ENCODE measurements around the gene PLEKHG4. TPM values are rescaled to one million over a fixed set of nuclear protein-coding genes. Genes with fewer than 3 reads are reported as not detected.

Gene PLEKHG4
- 10 to 100 TPM; 22.7 to 24.6 TPM for total RNA-seq

GRCh38 chr16:67279296-67280089 is at the start of gene PLEKHG4:
PLEKHG4 (plus strand) TSS chr16:67279532; CDS start chr16:67280045, 513 bp downstream.
- peak; percentile 90 for DNase-seq
- peaks cover 20% of the 10 kb centered on the region for H3K4me1 Mint-ChIP-seq (ENCODE audit: low read depth)
- peak within 1 kb of the TSS; percentile 88 for H3K27ac Mint-ChIP-seq
- intact Hi-C loops (cut with micrococcal nuclease) = loop anchor here (1.0 to 2.0 kb wide), 4 partner anchors 32 to 119 kb away; partner anchors contain the start of gene FHOD1
- POLR2A ChIA-PET = interaction anchor here (1.0 to 1.7 kb wide), 2 partner anchors 30 to 35 kb away, joined by 4 to 9 read pairs; no protein-coding TSS in a partner anchor
- H3K27me3 Mint-ChIP-seq = no peaks in the 10 kb centered on the region
- H3K9me3 Mint-ChIP-seq = no peaks in the 10 kb centered on the region
- H3K4me3 Mint-ChIP-seq = peak within 1 kb of the TSS; percentile 86
- CTCF ChIA-PET = interaction anchor here (0.8 to 2.8 kb wide), 16 partner anchors 9 to 266 kb away, joined by 3 to 15 read pairs (median 5); partner anchors contain the start of genes ATP6V0D1, SLC9A5 and TMEM208
- H3K36me3 Mint-ChIP-seq = peaks cover 13% of the 10 kb centered on the region

- POLR2A ChIA-PET = interaction anchor here (1.1 kb wide), 1 partner anchor 15 kb away, joined by 3 read pairs; no protein-coding TSS in a partner anchor
- no peak for DNase-seq
- no peaks in the 10 kb centered on the region for H3K9me3 Mint-ChIP-seq
- peaks cover 38% of the 10 kb centered on the region for H3K36me3 Mint-ChIP-seq
- peaks cover 27% of the 10 kb centered on the region for H3K4me1 Mint-ChIP-seq (ENCODE audit: low read depth)
- no peak overlapping the region for H3K27ac Mint-ChIP-seq
- intact Hi-C loops (cut with micrococcal nuclease) = no loop called here
- H3K27me3 Mint-ChIP-seq = no peaks in the 10 kb centered on the region
- H3K4me3 Mint-ChIP-seq = no peak overlapping the region
- CTCF ChIA-PET = interaction anchor here (0.6 to 2.6 kb wide), 4 partner anchors 8 to 236 kb away, joined by 3 to 8 read pairs (median 3); no protein-coding TSS in a partner anchor
Observed at GRCh38 chr16:67229906-67230808, 49.2 kb upstream of the PLEKHG4 start.

DNA sequence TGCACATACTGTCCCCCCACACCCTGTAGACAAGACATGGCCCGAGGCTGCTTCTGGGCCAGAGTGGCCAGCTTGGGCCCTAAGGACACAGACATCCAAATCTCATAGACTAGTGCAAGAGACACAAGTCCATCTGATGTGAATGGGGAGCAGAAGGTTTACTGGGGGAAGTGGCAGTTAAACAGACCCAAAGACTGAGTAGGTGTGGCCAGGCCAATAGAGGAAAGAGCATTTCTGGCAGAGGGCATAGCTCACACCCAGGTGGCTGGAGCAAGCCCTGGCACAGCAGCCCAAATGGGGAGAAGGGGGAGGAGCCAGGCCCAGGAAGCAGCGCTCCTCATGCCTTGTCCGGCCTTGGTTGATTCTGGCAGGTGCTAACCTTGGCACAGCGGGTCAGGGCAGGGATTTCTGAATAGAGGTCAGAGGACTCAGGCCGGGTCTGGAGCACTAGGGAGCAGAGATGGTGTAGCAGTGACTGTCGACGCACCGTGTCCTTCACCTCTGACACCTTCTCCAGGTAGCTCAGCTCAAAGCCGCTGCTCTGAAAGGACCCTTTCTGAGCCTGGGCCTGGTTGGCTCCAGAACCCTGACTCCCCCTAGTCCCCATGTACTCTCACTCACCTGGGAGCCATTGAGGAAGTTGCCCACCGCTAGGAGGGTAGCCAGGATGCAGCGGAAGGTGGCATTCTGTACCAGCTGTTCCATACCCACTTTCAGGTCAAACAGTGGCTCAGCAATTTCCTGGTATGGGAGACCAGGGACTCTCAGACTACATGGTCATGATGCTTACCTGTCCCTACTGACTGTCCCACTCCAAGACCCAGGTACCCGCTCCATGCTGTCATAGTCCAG is 48.3 kb upstream of the PLEKHG4 start:
- Mint-ChIP-seq H3K4me1 (ENCODE audit: low read depth) (peaks cover 20% of the 10 kb centered on the region), H3K9me3 (no peaks in the 10 kb centered on the region), H3K36me3 (peaks cover 43% of the 10 kb centered on the region), H3K27ac (no peak overlapping the region), H3K4me3 (no peak overlapping the region), H3K27me3 (no peaks in the 10 kb centered on the region)
- ChIA-PET CTCF (interaction anchor here (0.6 to 1.0 kb wide), 2 partner anchors 28 to 236 kb away, joined by 3 read pairs; no protein-coding TSS in a partner anchor), POLR2A (no interaction called here)
- DNase-seq = no peak
- intact Hi-C loops (cut with micrococcal nuclease) = no loop called here

- no peaks in the 10 kb centered on the region for H3K27me3 Mint-ChIP-seq
- H3K36me3 Mint-ChIP-seq = peaks cover 51% of the 10 kb centered on the region
- H3K9me3 Mint-ChIP-seq = no peaks in the 10 kb centered on the region
- no peak for DNase-seq
- H3K4me1 Mint-ChIP-seq (ENCODE audit: low read depth) = peaks cover 6% of the 10 kb centered on the region
- no peak overlapping the region for H3K27ac Mint-ChIP-seq
- H3K4me3 Mint-ChIP-seq = no peak overlapping the region
- intact Hi-C loops (cut with micrococcal nuclease) = no loop called here
- POLR2A ChIA-PET = interaction anchor here (0.8 to 1.5 kb wide), 2 partner anchors 10 to 27 kb away, joined by 3 to 4 read pairs; no protein-coding TSS in a partner anchor
- CTCF ChIA-PET = interaction anchor here (0.8 kb wide), 1 partner anchor 35 kb away, joined by 3 read pairs; no protein-coding TSS in a partner anchor
Observed at GRCh38 chr16:67233596-67233995, 45.7 kb upstream of the PLEKHG4 start.

- POLR2A ChIA-PET = interaction anchor here (1.5 kb wide), 1 partner anchor 10 kb away, joined by 4 read pairs; no protein-coding TSS in a partner anchor
- H3K4me3 Mint-ChIP-seq = no peak overlapping the region
- H3K4me1 Mint-ChIP-seq (ENCODE audit: low read depth) = peaks cover 6% of the 10 kb centered on the region
- no peak overlapping the region for H3K27ac Mint-ChIP-seq
- H3K9me3 Mint-ChIP-seq = no peaks in the 10 kb centered on the region
- intact Hi-C loops (cut with micrococcal nuclease) = no loop called here
- H3K27me3 Mint-ChIP-seq = no peaks in the 10 kb centered on the region
- no peak for DNase-seq
- peaks cover 48% of the 10 kb centered on the region for H3K36me3 Mint-ChIP-seq
- CTCF ChIA-PET = interaction anchor here (0.8 kb wide), 1 partner anchor 36 kb away, joined by 3 read pairs; no protein-coding TSS in a partner anchor
Observed at GRCh38 chr16:67234180-67234597, 45.1 kb upstream of the PLEKHG4 start.

GRCh38 chr16:67235816-67236562 is 43.3 kb upstream of the PLEKHG4 start:
- no peaks in the 10 kb centered on the region for H3K27me3 Mint-ChIP-seq
- DNase-seq = peak; percentile 78
- peaks cover 14% of the 10 kb centered on the region for H3K4me1 Mint-ChIP-seq (ENCODE audit: low read depth)
- H3K4me3 Mint-ChIP-seq = peak overlapping the region; percentile 76
- ChIA-PET POLR2A (interaction anchor here (0.5 to 1.9 kb wide), 5 partner anchors 9 to 61 kb away, joined by 3 to 10 read pairs (median 6); partner anchors contain the start of genes FHOD1 and TMEM208), CTCF (interaction anchor here (1.6 kb wide), 2 partner anchors 8 to 9 kb away, joined by 4 to 5 read pairs; partner anchors contain the start of gene TMEM208)
- H3K36me3 Mint-ChIP-seq = peaks cover 43% of the 10 kb centered on the region
- H3K27ac Mint-ChIP-seq = peak overlapping the region; percentile 98
- H3K9me3 Mint-ChIP-seq = no peaks in the 10 kb centered on the region
- intact Hi-C loops (cut with micrococcal nuclease) = loop anchor here (1.0 kb wide), 2 partner anchors 8 to 9 kb away; partner anchors contain the start of gene TMEM208

GRCh38 chr16:67236563-67237395 is 42.6 kb upstream of the PLEKHG4 start:
- peaks cover 36% of the 10 kb centered on the region for H3K36me3 Mint-ChIP-seq
- peak overlapping the region; percentile 76 for H3K4me3 Mint-ChIP-seq
- no peaks in the 10 kb centered on the region for H3K9me3 Mint-ChIP-seq
- peaks cover 21% of the 10 kb centered on the region for H3K4me1 Mint-ChIP-seq (ENCODE audit: low read depth)
- ChIA-PET CTCF (interaction anchor here (1.6 to 1.8 kb wide), 4 partner anchors 8 to 10 kb away, joined by 4 to 5 read pairs (median 4); partner anchors contain the start of gene TMEM208), POLR2A (interaction anchor here (0.5 to 1.9 kb wide), 4 partner anchors 8 to 61 kb away, joined by 4 to 10 read pairs (median 7); partner anchors contain the start of genes FHOD1 and TMEM208)
- peak overlapping the region; percentile 98 for H3K27ac Mint-ChIP-seq
- intact Hi-C loops (cut with micrococcal nuclease) = loop anchor here (1.0 kb wide), 2 partner anchors 8 to 9 kb away; partner anchors contain the start of gene TMEM208
- peak; percentile 91 for DNase-seq
- no peaks in the 10 kb centered on the region for H3K27me3 Mint-ChIP-seq

GRCh38 chr16:67237396-67238277 is 41.7 kb upstream of the PLEKHG4 start:
- CTCF ChIA-PET = interaction anchor here (0.5 to 1.8 kb wide), 5 partner anchors 8 to 228 kb away, joined by 3 to 4 read pairs (median 3); partner anchors contain the start of genes TMEM208 and TPPP3
- no peak overlapping the region for H3K4me3 Mint-ChIP-seq
- H3K9me3 Mint-ChIP-seq = no peaks in the 10 kb centered on the region
- intact Hi-C loops (cut with micrococcal nuclease) = no loop called here
- peaks cover 26% of the 10 kb centered on the region for H3K4me1 Mint-ChIP-seq (ENCODE audit: low read depth)
- H3K27ac Mint-ChIP-seq = peak overlapping the region; percentile 21
- no peaks in the 10 kb centered on the region for H3K27me3 Mint-ChIP-seq
- no peak for DNase-seq
- POLR2A ChIA-PET = interaction anchor here (1.3 kb wide), 1 partner anchor 11 kb away, joined by 4 read pairs; the partner anchor contains the start of gene TMEM208
- H3K36me3 Mint-ChIP-seq = peaks cover 36% of the 10 kb centered on the region

- Mint-ChIP-seq H3K27ac (no peak overlapping the region), H3K36me3 (peaks cover 34% of the 10 kb centered on the region)
- no peak for DNase-seq
Observed at GRCh38 chr16:67238278-67238575, 41.1 kb upstream of the PLEKHG4 start.

More at GRCh38 chr16:67238278-67238575, 41.1 kb upstream of the PLEKHG4 start:
- ChIA-PET CTCF (interaction anchor here (0.8 to 1.8 kb wide), 4 partner anchors 8 to 155 kb away, joined by 3 to 4 read pairs (median 4); partner anchors contain the start of genes TMEM208 and TPPP3), POLR2A (interaction anchor here (1.3 kb wide), 1 partner anchor 11 kb away, joined by 4 read pairs; the partner anchor contains the start of gene TMEM208)
- Mint-ChIP-seq H3K4me1 (ENCODE audit: low read depth) (peaks cover 27% of the 10 kb centered on the region), H3K9me3 (no peaks in the 10 kb centered on the region), H3K4me3 (no peak overlapping the region), H3K27me3 (no peaks in the 10 kb centered on the region)
- intact Hi-C loops (cut with micrococcal nuclease) = no loop called here
